Measurements from ENCODE around the gene IFT43.

- TF ChIP-seq, protein P1, sequence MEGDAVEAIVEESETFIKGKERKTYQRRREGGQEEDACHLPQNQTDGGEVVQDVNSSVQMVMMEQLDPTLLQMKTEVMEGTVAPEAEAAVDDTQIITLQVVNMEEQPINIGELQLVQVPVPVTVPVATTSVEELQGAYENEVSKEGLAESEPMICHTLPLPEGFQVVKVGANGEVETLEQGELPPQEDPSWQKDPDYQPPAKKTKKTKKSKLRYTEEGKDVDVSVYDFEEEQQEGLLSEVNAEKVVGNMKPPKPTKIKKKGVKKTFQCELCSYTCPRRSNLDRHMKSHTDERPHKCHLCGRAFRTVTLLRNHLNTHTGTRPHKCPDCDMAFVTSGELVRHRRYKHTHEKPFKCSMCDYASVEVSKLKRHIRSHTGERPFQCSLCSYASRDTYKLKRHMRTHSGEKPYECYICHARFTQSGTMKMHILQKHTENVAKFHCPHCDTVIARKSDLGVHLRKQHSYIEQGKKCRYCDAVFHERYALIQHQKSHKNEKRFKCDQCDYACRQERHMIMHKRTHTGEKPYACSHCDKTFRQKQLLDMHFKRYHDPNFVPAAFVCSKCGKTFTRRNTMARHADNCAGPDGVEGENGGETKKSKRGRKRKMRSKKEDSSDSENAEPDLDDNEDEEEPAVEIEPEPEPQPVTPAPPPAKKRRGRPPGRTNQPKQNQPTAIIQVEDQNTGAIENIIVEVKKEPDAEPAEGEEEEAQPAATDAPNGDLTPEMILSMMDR (conservative IDR thresholded peaks at IDR 0.05): no peak
- no peak for TF ChIP-seq EZH2 (IDR thresholded peaks at IDR 0.05; ENCODE audit: low read depth)
Observed at GRCh38 chr14:75941030-75941429, 44.5 kb upstream of the IFT43 start.

Data from PC-9 (cell line).